Activated CD4-positive, alpha-beta T cell treated with anti-CD3 and anti-CD28 coated beads for 1 hour (primary cell): ENCODE results near the gene GABARAP.
"Not testable (repeated sequence)": the region's sequence is repeated elsewhere in the genome, so short reads cannot be mapped to it uniquely, and the experiment has no call there.

Source experiments
- DNase-seq: peaks from one replicate; pipeline ENCODE4 v3.0.0-alpha.2; 2020

The GABARAP gene

GRCh38 chr17:7260651-7261378 is 18.6 kb upstream of the GABARAP start:
- peak; percentile 25 for DNase-seq

DNA sequence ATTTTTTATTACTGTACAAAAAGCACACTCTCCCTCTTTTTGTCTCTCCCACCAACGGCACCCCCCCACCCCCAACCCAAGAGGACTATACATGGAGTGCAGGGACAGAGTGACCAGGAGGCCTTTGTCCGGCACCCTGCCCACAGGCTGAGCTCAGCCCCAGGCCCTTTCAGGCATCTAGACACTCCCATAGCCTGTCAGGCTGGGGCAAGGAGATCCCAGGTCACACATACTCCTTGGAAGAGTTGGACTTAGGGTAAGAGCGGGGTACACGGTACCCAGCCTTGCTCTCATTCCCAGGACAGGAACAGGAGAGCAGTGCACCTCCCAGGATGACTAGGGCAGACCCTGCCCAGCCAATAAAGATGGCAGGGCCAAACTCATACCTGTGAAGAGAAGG is 17.9 kb upstream of the GABARAP start:
- no peak for DNase-seq

DNA sequence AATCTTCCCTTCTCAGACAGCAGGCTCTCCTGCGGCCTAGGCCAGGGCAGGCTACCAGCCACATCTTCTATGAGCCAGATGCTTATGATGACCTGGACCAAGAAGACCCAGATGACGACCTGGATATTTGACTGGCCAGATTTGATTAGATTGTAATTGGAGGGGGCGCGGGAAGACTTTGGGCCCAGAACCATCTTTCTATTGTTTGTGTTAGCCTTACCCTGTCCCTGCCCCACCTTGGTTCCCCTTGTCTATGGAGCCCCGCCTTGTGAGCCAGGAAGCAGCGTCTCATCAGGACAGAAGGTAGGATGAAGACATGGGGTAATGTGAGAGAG is 17.3 kb upstream of the GABARAP start:
- DNase-seq: no peak

DNA sequence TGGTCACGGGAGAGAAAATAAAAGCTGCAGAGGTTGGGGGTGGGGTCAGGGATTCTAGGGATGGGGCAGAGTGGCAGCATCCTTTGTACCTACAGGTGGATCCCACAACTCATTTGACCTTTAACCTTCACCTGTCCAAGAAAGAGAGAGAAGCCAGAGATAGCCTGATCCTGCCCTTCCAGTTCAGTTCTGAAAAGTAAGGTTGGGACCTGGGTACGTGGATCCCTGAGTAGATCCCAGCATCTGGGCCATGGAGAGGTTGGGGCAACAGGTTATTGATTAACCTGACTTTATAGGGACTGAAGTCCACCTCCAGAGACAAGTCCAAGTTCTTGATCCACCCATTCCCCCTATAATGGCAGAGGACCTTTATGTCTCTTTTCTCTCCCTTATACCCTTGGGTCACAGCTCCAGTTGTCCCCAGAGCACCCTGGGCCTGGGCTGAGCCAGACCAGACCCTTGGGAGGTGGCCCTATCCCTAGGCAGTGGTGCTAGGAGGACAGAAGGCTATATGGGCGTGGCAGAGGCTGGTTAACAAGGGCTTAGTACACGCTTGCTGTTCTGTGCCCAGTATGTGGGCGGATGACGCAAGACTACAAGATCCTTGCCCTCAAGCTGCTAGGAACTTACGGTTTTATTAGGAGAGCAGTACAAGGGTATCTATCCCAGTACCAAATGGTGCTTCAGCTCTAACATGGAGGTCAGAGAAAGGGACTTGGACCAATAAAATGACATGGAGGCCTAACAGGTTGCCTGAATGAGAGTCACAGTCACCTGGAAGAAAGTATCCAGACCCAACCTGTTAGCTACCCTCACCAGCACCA is 16.7 kb upstream of the GABARAP start:
- DNase-seq: no peak

DNA sequence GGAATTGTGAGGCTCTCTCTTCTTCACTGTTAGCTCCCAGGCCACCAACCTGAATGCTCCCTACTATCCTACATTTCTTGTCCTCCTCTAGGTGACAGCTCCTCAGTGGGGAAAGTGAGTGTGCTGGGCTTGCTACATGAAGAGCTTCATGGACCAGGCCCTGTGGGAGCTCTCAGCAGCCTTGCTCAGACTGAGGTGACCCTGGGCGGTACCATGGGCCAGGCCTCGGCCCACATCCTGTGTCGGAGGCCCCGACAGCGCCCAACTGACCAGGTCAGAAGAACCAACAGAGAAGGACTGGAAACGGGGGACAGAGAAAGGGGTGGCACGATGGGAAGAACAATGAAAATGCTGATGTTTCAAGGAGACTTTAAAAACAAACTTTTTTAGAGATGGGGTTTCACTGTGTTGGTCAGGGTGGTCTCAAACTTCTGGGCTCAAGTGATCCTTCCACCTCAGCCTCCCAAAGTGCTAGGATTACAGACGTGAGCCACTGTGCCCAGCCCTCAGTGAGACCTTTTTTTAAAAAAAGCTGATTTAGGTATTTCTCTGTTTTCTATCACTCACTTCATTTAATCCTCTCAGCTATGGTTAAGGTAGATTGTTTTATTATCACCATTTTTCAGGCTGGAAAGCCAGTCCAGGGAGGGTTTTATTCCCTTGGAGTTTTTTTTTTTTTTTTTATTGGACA is 14.7 kb upstream of the GABARAP start:
- DNase-seq: no peak

DNA sequence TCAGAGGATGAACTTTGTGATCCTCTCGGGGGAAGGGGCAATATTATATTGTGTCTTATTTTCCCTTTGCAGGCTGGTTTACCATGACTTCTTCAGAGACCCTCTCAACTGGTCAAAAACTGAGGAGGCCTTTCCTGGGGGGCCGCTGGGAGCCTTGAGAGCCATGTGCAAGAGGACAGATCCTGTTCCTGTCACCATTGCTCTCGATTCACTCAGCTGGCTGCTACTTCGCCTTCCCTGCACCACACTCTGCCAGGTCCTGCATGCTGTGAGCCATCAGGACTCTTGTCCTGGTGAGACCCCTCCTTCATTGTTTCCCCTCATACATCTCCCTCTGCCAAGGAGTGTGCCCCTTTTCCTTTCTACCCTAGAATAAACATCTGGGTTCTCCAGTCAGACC is 12.3 kb upstream of the GABARAP start:
- no peak for DNase-seq

GRCh38 chr17:7253082-7253481 is 10.8 kb upstream of the GABARAP start:
- no peak for DNase-seq

DNA sequence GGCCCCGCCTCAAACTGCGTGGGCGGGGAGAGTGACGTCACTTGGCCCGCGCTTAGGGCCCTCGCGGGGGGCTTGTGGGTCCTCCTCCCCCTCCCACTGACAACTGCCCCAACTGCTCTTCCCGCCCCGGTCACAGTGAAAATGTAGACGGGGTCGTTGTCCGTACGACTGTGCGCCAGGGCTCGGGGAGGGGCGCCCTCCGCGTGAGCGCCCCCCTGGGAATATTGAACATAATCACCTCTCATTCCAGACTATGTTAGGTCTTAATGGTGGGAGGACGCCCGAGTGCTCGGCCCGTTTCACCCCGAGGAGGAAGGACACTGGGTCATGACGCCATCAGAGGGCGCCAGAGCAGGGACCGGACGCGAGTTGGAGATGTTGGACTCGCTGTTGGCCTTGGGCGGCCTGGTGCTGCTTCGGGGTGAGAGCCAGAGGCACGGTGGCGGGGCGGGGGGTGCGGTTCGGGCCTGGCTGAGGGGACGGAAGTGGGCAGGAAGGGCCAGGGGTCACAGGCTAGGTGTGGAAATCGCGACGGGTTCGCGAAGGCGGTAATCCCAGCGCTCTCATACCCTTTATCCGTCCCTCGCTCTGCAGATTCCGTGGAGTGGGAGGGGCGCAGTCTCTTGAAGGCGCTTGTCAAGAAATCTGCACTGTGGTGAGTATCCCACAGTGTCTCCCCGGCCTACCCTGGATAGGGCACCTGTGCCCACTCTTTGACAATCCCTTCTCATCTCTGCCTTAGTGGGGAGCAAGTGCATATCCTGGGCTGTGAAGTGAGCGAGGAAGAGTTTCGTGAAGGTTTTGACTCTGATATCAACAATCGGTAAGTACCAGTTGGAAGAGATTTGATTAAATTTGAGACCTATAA is 10.2 kb upstream of the GABARAP start, which contains the start of gene ELP5:
Gene ELP5 (plus strand): TSS at position 40 of the 868 bp plus-strand sequence. CDS start 336 bp downstream, at position 376.
- DNase-seq: peak; percentile 76

- DNase-seq: peak; percentile 100
Measured at GRCh38 chr17:7251661-7252175, 9.5 kb upstream of the GABARAP start, which contains the start of gene CTDNEP1. CTDNEP1 (minus strand) TSS chr17:7251734; CDS start chr17:7251296, 438 bp downstream.

DNA sequence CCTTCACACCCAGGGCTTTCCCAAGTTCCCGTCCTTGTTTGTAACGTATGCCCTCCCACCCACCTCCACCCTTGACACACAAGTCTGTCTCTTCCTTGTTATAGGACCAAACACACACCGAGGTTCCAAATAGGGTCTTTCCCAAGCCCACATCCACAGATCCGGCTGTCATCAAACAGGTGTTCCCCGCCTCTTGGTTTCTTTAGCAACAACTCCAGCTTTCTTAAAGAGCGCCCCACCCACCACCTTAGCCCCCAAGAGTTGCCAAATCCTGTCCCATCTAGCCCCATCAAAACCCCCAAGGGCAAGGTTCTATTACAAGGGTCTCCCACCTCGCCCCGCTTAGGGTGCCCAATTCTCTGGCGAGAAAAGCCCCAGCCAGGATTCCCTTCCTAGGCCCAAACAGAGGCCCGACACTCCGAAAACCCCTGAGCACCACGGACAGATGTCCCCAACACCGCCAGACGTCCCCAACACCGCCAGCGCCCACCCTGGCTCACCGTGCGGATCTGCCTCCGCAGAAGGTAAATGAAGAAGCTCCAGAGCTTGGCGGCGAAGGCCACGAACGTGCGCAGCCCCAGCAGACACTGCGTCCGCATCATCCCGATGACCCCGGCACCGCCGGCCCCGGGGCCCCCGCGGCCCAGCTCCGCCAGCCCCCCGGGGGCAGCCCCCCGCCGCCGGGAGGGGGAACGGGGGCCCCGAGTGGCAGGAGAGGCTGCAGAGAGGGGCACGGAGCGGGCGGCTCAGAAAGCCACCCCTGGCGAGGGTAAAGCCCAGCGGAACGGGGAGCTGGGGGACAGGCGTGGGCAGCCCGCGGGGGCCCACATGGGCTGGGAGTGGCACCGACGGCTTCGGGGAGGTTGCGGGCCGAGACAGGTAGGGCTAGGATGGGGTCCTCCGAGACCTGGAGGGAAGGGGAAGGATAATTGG is 8.7 kb upstream of the GABARAP start:
- DNase-seq: no peak

DNA sequence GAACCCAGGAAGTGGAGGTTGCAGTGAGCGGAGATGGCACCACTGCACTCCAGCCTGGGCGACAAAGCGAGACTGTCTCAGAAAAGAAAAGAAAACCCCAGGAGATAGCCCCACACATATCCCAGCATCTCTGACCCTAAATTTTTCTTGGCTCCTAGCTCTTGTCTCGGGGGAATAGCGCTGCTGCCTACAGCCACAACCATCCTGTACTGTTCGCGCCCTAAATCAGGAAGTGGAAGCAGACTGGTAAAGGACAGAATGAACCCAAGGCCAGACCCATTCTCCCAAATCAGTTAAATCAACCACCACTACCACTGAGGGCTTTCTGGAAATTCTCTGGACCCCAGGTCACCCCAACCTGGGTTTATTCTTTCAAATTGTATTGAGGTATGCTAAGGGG is 7.6 kb upstream of the GABARAP start:
- DNase-seq: no peak

GRCh38 chr17:7249214-7249613 is 7.0 kb upstream of the GABARAP start:
- no peak for DNase-seq

GRCh38 chr17:7248796-7249195 is 6.5 kb upstream of the GABARAP start:
- no peak for DNase-seq

GRCh38 chr17:7246779-7247178 is 4.5 kb upstream of the GABARAP start:
- no peak for DNase-seq

DNA sequence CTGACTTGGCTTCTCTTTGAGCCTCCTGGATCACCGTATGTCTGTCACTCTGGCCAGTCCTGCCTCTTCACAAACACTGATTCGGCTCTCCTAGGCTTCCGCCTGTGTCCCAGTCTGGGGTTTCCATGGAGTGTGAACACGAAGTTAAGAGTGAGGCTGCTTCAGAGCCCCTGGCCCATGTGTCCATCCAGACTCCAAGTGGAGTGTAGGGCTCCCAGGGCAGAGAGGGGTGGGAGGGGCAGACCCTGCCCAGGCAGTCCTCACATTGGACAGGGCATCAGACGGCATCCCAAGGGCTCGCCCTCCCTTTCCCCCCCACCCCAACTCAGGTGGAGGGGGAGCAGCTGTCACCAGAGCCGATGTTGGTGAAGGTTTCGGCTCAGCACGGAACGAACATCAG is 1.6 kb upstream of the GABARAP start:
- not testable (repeated sequence) for DNase-seq

- DNase-seq: no peak
Measured at GRCh38 chr17:7243453-7243729, 1.1 kb upstream of the GABARAP start.

- DNase-seq: peak; percentile 90
Measured at GRCh38 chr17:7242717-7243452, 636 bp upstream of the GABARAP start.

DNA sequence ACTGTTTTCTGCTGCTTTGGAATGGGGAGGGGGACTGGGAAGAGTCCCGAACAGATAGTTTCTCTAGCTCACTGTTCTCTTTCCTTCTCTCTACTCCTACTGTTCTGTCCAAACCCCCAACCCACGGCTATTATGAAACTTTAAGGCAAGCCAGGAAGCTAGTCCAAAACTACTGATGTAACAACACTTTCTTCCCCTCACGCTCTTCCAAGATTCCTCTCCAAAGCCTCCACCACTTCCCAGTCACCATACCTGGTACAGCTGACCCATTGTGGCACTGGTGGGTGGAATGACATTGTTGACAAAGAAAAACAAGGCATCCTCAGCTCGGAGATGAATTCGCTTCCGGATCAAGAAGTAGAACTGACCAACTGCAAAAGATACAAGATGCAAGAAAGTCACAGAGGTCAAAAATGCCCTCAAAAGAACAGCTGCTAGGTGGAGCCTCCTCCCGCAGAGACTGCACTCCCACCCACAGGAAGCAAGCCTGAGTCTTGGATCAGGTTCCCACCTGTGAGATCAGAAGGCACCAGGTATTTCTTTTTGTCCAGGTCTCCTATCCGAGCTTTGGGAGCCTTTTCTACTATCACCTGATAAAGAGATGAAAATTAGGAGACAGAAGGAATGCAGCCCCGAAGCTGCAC is 1.0 kb downstream of the GABARAP start:
- no peak for DNase-seq

DNA sequence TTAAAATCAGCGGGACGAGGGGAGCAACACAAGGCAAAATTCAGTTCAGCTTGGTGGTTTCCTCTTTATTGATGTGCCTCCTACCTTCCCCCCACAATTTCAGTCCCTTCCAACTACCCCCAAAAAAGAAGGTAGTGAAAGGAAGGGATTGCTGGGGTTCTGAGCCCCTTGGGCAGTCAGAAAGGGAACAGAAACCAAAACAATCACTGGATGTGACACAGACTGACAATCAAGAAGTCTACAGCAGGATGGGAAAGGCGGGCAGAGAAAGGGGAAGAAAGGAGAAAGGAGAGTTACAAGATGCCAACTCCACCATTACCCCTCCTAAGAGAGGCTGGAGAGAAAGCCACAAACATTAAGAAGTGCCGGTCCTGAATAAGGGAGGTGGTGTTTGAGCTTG is 1.9 kb downstream of the GABARAP start:
- DNase-seq: no peak
